NCI-H187 (cell line): Measurements from ENCODE around the gene MICOS13.

Source experiments
- DNase-seq, 2 experiments: peaks; one replicate each; lab custom pipeline; 2025; lab: John Stamatoyannopoulos, UW

MICOS13 gene

DNA sequence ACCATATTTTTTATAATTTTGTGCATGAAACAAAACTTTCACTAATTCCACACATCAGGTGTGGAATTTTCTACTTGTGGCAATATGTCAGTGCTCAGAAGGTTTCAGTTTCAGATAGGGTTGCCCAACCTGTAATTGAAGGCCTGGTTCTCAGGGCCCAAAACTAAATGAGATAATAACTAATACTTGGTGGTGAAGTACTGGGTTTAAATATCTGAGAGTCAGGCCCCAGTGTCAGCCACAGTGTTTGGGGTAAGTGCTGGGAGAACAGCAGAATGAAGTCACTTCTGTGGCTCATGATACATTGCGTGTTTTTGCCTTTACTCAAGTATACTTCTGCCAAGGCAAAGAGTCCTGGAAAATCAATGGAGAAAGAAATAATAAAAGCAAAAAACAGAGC is 51.9 kb downstream of the MICOS13 start:
- DNase-seq, result no peak
